K562 (cell line): ENCODE measurements around the gene TRMT112. TPM values are rescaled to one million over a fixed set of nuclear protein-coding genes. Genes with fewer than 3 reads are reported as not detected.

Experiments used
- EP400 ChIP-seq: fragments of 450-650 bp; IDR thresholded peaks from 2 replicates; pipeline ENCODE4 v1.6.1; 2017; ENCODE audit warnings: antibody characterized with exemption, mild to moderate bottlenecking, moderate library complexity
- NCOA1 ChIP-seq: fragments of 450-650 bp; IDR thresholded peaks from 2 replicates; pipeline ENCODE4 v1.6.1; 2016; ENCODE audit warnings: low read depth
- NR2C1 ChIP-seq, 2 experiments: fragments of 450-650 bp; IDR thresholded peaks; 2 replicates each; pipeline ENCODE4 v1.6.1; 2017; ENCODE audit warnings: mild to moderate bottlenecking in 2 of 2, antibody characterized with exemption in 1 of 2, inconsistent platforms in 1 of 2, missing compliant biosample characterization in 1 of 2, missing genetic modification characterization in 1 of 2
- PRMT5 ChIP-seq: sonication (generic); formaldehyde crosslinking; IDR thresholded peaks from 2 replicates; pipeline ENCODE4 v1.5.0; 2020; ENCODE audit warnings: missing genetic modification reagents
- RAD21 ChIP-seq, 2 experiments: fragments of 250-450 bp in 1 of 2; fragments of 450-650 bp in 1 of 2; sonication (Bioruptor Pico) in 1 of 2; formaldehyde crosslinking in 1 of 2; IDR thresholded peaks in 1 of 2; conservative IDR thresholded peaks in 1 of 2; 2 replicates each; pipeline versions ENCODE4 v1.4.0 to v1.8.0; 2020 to 2022; ENCODE audit warnings: mild to moderate bottlenecking in 2 of 2, moderate library complexity in 1 of 2
- RBM25 ChIP-seq: fragments of 200-400 bp; formaldehyde crosslinking; IDR thresholded peaks from 2 replicates; pipeline ENCODE4 v1.6.1; 2018; ENCODE audit warnings: low read length, low read depth, moderate library complexity; ENCODE audit not compliant: severe bottlenecking
- SRSF7 ChIP-seq: fragments of 200-400 bp; formaldehyde crosslinking; optimal IDR thresholded peaks from 2 replicates; pipeline ENCODE3; 2017; ENCODE audit warnings: mild to moderate bottlenecking, low read depth, low read length
- polyA plus RNA-seq, 8 experiments: library from polyadenylated mRNA; depleted of rRNA in 4 of 8; stranded (reverse) in 5 of 8; unstranded in 3 of 8; fragments of >200 nt; fragmentation: Nextera tagmentation in 2 of 8; fragmentation: Illumina TruSeq in 1 of 8; extraction: Ambion mirVana in 2 of 8; extraction: Trizol in 1 of 8; gene quantifications; 2 replicates each; pipeline versions ENCODE4 v1.2.1 to v1.2.3, GENCODE V29; 2011 to 2014; ENCODE audit warnings: inconsistent platforms in 1 of 8, missing spikeins in 1 of 8
- total RNA-seq, 7 experiments: library from RNA; depleted of rRNA in 6 of 7; stranded (reverse); fragments of >200 nt in 6 of 7; fragmentation: Illumina TruSeq in 2 of 7; extraction: Trizol in 2 of 7; gene quantifications; 2 replicates each; pipeline versions ENCODE4 v1.2.1 to v1.2.3, GENCODE V29; 2011 to 2021; ENCODE audit warnings: low replicate concordance in 1 of 7
- TF ChIP-seq, protein P1 (sequence below), 2 experiments: fragments of 450-650 bp; IDR thresholded peaks; 2 replicates each; pipeline ENCODE4 v1.6.1; 2018; ENCODE audit warnings: mild to moderate bottlenecking in 2 of 2, low read depth in 1 of 2; ENCODE audit not compliant: partially characterized antibody in 2 of 2
- TF ChIP-seq, protein P2 (sequence below), 3 experiments: fragments of 200-800 bp in 1 of 3; fragments of 250-450 bp in 1 of 3; fragments of 450-650 bp in 1 of 3; sonication (Bioruptor Pico) in 1 of 3; sonication (Bioruptor generic) in 1 of 3; formaldehyde crosslinking in 1 of 3; IDR thresholded peaks; 2 replicates each; pipeline versions ENCODE4 v1.6.1 to v1.8.0; 2016 to 2022; ENCODE audit warnings: mild to moderate bottlenecking in 2 of 3, missing genetic modification characterization in 2 of 3, missing compliant biosample characterization in 1 of 3, moderate library complexity in 1 of 3
- TF ChIP-seq, protein P3 (sequence below): fragments of 250-450 bp; sonication (Bioruptor Pico); IDR thresholded peaks from 2 replicates; pipeline ENCODE4 v1.5.0; 2021; ENCODE audit warnings: mild to moderate bottlenecking, moderate library complexity
- TF ChIP-seq, protein P4 (sequence below): IDR thresholded peaks from 2 replicates; pipeline ENCODE4 v1.6.1; 2016; ENCODE audit warnings: missing genetic modification characterization, missing compliant biosample characterization

TRMT112 gene
- total and polyA plus RNA-seq, 9 of the 15 experiments (the other 6 are each of a cell fraction or from before 2014, with no cell fraction given) = 162 to 444 (median 300) TPM

DNA sequence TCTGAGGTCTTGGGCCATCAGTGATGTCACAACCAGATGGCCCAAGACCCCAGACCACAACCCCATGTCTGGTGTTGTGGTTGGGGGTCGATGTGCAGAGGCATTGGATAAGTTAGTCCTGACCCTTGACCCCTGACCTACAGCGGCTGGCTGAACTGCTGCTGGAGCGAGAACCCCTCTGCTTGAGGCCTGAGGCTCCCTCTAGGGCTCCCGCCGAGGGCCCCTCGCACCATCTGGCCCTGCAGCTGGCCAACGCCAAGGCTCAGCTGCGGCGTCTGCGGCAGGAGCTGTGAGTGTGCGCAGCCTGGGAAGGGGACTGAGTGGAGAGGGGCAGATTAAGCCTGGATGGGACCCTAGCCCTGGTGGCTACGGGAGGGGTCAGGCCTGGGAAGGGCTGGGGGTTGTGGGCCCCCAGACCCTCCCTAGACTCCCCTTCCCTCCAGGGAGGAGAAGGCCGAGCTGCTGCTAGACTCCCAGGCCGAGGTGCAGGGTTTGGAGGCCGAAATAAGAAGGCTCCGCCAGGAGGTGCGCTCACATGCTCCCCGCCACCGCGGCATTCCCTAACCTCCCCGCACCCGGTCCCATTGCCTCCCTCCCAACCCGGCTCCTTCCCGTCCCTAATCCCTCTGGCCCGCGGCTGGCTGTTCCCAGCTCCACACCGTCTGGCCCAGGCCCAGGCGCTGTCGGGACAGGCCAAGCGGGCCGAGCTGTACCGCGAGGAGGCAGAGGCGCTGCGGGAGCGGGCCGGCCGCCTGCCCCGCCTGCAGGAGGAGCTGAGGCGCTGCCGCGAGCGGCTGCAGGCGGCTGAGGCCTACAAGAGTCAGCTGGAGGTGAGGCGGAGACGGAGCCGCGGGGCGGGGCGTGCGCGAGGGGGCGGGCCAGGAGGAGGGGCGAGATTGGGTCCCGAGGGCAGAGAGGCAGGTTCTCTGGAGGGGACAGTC, 24.8 kb upstream of the TRMT112 start (continued):
- TF ChIP-seq NCOA1 = no peak
- TF ChIP-seq RAD21 (CRISPR knock-in tag; conservative IDR thresholded peaks at IDR 0.05 in 1 of 2, IDR thresholded peaks at IDR 0.05 in 1 of 2) = peak; percentile 42 to 67
- TF ChIP-seq, protein P1, sequence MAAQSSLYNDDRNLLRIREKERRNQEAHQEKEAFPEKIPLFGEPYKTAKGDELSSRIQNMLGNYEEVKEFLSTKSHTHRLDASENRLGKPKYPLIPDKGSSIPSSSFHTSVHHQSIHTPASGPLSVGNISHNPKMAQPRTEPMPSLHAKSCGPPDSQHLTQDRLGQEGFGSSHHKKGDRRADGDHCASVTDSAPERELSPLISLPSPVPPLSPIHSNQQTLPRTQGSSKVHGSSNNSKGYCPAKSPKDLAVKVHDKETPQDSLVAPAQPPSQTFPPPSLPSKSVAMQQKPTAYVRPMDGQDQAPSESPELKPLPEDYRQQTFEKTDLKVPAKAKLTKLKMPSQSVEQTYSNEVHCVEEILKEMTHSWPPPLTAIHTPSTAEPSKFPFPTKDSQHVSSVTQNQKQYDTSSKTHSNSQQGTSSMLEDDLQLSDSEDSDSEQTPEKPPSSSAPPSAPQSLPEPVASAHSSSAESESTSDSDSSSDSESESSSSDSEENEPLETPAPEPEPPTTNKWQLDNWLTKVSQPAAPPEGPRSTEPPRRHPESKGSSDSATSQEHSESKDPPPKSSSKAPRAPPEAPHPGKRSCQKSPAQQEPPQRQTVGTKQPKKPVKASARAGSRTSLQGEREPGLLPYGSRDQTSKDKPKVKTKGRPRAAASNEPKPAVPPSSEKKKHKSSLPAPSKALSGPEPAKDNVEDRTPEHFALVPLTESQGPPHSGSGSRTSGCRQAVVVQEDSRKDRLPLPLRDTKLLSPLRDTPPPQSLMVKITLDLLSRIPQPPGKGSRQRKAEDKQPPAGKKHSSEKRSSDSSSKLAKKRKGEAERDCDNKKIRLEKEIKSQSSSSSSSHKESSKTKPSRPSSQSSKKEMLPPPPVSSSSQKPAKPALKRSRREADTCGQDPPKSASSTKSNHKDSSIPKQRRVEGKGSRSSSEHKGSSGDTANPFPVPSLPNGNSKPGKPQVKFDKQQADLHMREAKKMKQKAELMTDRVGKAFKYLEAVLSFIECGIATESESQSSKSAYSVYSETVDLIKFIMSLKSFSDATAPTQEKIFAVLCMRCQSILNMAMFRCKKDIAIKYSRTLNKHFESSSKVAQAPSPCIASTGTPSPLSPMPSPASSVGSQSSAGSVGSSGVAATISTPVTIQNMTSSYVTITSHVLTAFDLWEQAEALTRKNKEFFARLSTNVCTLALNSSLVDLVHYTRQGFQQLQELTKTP (IDR thresholded peaks at IDR 0.05; ENCODE audit: low read depth in 1 of 2, partially characterized antibody in 2 of 2) = no peak
- no peak for TF ChIP-seq EP400
- TF ChIP-seq PRMT5 (CRISPR knock-in tag) = peak; percentile 45; the same call in 1 of the 2 replicates
- TF ChIP-seq SRSF7 = no peak
- TF ChIP-seq, protein P2, sequence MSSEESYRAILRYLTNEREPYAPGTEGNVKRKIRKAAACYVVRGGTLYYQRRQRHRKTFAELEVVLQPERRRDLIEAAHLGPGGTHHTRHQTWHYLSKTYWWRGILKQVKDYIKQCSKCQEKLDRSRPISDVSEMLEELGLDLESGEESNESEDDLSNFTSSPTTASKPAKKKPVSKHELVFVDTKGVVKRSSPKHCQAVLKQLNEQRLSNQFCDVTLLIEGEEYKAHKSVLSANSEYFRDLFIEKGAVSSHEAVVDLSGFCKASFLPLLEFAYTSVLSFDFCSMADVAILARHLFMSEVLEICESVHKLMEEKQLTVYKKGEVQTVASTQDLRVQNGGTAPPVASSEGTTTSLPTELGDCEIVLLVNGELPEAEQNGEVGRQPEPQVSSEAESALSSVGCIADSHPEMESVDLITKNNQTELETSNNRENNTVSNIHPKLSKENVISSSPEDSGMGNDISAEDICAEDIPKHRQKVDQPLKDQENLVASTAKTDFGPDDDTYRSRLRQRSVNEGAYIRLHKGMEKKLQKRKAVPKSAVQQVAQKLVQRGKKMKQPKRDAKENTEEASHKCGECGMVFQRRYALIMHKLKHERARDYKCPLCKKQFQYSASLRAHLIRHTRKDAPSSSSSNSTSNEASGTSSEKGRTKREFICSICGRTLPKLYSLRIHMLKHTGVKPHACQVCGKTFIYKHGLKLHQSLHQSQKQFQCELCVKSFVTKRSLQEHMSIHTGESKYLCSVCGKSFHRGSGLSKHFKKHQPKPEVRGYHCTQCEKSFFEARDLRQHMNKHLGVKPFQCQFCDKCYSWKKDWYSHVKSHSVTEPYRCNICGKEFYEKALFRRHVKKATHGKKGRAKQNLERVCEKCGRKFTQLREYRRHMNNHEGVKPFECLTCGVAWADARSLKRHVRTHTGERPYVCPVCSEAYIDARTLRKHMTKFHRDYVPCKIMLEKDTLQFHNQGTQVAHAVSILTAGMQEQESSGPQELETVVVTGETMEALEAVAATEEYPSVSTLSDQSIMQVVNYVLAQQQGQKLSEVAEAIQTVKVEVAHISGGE (CRISPR knock-in tag; IDR thresholded peaks at IDR 0.05) = no peak
- peak; percentile 88 for TF ChIP-seq NR2C1 (IDR thresholded peaks at IDR 0.05)
- peak; percentile 89 for TF ChIP-seq NR2C1 (tag; IDR thresholded peaks at IDR 0.05)
- TF ChIP-seq, protein P3, sequence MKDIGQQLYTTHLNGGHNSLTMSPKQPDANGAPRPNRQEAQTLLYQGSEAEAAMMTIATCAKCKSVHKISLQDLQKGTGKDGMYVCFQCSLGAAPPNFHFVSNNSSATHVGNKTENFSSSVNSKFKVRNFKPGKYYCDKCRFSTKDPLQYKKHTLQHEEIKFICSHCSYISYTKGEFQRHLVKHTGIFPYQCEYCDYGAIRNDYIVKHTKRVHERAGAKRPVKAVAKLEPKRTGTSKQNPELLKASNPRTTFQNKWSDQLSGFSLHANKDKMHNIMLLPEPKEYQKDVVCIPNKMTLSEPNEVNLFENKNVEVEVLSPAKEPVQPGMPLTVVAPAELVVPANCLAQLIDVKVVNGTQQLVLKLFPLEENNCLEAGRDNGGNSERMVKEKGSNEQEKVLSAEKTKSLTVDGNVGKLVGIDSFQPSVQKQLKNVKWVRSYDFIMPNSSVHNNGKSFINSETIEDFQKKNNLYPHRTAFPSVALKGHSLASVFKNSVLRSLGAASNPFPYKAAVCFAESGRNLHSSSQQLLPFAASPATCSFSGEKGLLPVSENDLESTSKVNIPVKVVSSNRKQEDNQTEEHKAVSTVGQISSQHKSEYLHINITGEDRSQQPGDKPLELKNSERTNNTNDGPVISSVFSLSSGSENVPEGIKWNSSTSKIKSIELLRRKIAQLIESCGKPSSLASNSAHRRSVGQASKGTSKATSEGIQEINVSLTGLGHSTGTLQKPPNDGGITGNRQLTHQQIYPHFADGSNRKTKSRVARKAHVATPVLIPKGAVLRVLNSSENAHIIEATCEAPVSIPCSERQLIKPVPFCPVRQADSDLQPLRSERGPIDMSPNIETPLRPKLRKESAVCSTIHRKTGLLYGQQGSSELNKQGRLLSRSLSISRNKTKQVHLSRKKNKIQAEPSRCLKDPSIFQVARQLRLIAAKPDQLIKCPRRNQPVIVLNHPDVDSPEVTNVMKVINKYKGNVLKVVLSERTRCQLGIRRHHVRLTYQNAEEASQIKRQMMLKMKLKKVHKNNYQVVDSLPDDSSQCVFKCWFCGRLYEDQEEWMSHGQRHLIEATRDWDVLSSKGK (CRISPR knock-in tag) = no peak
- TF ChIP-seq RBM25 = peak; percentile 8
- TF ChIP-seq, protein P4, sequence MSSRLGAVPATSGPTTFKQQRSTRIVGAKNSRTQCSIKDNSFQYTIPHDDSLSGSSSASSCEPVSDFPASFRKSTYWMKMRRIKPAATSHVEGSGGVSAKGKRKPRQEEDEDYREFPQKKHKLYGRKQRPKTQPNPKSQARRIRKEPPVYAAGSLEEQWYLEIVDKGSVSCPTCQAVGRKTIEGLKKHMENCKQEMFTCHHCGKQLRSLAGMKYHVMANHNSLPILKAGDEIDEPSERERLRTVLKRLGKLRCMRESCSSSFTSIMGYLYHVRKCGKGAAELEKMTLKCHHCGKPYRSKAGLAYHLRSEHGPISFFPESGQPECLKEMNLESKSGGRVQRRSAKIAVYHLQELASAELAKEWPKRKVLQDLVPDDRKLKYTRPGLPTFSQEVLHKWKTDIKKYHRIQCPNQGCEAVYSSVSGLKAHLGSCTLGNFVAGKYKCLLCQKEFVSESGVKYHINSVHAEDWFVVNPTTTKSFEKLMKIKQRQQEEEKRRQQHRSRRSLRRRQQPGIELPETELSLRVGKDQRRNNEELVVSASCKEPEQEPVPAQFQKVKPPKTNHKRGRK (tag) = no peak
